ENCODE measurements around the gene SNAP25. TPM values are rescaled to one million over a fixed set of nuclear protein-coding genes. Genes with fewer than 3 reads are reported as not detected.

Gene SNAP25
- total RNA-seq, 1 experiment from 2014 or later: 1.2 TPM

DNA sequence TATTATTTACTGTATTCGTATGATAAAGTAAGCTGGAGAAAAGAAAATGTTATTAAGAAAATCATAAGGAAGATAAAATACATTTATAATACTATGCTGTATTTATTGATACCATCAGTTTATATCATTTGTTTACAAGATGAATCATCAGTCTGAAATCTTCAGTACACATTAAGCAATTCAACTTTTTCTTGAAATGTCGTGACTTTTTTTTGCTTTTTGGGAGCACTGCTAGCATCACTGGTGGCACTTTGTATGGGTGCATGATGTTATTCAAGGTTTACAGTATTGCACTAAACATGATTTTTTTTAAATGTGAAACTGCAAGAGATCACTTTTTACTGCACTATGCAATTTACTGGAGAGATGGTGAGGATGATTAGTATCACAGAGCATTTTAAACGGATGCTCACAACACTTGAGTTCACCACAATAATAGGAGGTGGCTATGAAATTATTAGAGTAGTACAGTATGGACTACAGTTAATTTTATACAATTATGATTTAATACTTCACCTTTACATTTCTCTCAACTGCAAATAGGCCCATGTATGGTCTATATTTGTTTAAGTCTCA, 85.9 kb downstream of the SNAP25 start:
- no peak for DNase-seq (ENCODE audit: low spot score)

DNA sequence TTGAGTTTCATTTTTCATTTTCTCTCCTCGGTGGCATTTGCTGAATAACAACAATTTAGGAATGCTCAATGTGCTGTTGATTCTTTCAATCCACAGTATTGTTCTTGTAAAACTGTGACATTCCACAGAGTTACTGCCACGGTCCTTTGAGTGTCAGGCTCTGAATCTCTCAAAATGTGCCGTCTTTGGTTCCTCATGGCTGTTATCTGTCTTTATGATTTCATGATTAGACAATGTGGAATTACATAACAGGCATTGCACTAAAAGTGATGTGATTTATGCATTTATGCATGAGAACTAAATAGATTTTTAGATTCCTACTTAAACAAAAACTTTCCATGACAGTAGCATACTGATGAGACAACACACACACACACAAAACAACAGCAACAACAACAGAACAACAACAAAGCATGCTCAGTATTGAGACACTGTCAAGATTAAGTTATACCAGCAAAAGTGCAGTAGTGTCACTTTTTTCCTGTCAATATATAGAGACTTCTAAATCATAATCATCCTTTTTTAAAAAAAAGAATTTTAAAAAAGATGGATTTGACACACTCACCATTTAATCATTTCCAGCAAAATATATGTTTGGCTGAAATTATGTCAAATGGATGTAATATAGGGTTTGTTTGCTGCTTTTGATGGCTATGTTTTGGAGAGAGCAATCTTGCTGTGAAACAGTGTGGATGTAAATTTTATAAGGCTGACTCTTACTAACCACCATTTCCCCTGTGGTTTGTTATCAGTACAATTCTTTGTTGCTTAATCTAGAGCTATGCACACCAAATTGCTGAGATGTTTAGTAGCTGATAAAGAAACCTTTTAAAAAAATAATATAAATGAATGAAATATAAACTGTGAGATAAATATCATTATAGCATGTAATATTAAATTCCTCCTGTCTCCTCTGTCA, 88.1 kb downstream of the SNAP25 start:
- peak; percentile 75 for DNase-seq (ENCODE audit: low spot score)

DNA sequence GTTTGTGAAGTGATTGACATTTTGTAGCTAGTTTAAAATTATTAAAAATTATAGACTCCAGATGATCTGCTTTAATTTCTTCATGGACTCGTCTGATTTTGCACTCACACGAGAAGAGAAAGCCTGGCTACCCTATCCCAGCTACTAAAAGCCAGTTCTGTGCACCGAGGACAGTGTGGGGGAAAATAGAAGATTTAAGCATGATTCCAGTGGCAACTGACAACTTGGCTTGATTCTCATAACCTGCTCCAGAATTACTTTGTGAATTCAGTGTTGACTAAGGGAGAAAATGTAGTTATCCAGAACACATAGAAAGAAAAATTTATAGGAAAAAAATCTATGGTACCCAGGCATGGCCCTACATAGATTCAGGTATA, 88.7 kb downstream of the SNAP25 start:
- DNase-seq (ENCODE audit: low spot score): peak; percentile 23

DNA sequence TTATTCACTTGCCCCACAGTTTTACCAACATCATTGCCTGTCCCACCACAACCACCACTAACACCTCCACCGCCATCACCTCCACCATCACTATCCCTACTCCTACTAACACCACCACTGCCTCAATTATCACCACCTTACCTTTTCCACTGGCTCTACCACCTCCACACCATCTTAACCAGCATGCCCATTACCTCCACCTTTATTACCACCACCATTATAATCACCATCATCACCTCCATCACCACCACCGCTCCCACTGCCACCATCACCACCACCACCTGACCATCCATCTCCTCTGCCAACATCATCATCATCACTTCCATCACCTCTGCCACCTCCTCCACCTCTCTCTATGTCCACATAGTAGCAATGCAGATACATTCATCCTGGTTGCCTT, 90.0 kb downstream of the SNAP25 start:
- no peak for DNase-seq (ENCODE audit: low spot score)

DNA sequence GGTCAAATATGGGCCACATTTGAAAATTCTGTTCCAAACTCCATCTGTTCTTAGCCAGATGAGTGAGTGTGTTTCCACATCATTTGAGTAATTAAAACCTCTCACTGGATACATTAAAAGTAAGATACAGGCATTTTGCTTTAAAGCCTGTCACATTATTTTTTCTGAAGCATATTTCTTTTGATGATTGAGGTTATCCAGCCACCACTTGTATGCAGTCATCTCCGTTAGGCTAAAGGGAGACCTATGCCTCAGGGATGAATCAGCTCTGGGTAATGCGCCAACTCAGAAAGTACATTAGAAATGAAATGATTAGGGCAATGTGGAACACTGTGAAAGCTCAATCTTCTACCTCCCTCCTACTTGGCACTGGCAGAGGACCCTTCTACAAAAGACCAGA, 90.7 kb downstream of the SNAP25 start:
- peak; percentile 78 for DNase-seq (ENCODE audit: low spot score)

DNA sequence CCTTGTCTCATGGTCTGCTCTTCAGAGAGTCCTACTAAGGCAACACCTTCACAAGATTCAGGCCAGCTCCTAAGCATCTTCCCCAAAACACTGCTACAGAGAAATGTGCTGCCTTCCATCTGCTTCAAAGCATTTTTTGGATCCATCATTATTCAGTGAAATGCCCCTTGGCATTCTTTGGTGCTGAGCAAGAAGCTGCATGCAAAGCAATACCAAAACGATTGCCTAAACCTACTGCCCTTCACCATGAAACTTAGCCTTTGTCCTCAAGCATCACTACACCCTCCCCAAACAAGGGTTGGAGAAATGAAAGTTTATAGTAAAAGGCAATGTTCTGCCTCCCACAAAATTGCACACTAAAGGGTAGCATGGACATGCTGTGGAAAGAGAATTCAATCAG, 93.5 kb downstream of the SNAP25 start:
- DNase-seq (ENCODE audit: low spot score): no peak

DNA sequence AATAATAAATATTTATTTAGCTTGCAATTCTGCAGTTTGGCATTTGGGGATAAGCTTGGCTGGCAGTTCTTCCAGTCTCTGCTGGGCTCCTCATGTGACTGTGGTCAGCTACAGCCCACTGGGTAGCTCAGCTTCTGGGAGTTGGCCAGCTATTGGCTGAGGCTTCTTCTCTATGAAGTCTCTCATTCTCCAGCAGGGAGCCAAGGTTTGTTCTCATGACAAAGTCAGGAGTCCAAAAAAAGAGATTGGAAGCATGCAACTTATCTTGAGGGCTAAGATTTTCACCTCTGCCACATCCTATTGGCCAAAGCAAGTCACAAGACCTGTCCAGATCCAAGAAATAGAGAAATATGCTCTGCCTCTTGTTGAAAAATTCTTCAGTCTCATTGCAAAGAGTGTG, 94.6 kb downstream of the SNAP25 start:
- no peak for DNase-seq (ENCODE audit: low spot score)

DNA sequence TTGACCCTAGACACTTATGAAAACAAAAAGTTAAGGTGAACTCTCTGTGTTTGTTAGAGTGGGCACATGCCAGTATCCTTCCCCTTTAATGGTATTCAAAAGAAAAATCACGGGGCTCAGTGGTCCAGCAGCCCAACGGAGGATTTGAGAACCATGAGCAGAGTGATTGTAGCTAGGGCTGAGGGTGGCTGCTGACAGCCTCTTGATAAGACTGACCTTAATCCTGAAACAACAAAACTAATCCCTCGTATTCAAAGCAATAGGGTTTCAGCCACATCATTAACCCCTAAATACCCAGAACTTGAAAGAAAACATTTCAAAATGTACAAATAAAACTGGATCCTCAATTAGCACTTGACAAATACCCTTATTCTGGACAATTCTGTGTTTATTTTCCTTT, 95.1 kb downstream of the SNAP25 start:
- no peak for DNase-seq (ENCODE audit: low spot score)

DNA sequence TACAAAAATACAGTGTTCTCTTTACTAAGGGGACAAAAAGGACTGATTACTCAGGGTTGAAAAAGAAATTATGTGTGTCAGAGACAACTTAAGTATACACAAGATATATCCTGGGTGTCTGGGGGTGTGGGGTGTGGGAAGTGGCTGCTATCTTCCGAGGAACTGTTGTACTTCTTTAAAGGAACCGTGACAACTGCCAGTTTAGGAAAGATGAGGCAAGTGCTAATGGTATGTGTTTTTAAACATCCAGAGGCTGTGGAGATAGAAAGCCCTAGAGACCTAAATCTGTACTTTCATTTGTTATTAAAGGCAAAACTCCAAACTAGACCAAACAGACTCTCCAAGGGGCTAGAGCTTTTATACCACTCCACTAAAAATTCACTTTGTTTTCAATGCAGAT, 95.6 kb downstream of the SNAP25 start:
- DNase-seq (ENCODE audit: low spot score): no peak

DNA sequence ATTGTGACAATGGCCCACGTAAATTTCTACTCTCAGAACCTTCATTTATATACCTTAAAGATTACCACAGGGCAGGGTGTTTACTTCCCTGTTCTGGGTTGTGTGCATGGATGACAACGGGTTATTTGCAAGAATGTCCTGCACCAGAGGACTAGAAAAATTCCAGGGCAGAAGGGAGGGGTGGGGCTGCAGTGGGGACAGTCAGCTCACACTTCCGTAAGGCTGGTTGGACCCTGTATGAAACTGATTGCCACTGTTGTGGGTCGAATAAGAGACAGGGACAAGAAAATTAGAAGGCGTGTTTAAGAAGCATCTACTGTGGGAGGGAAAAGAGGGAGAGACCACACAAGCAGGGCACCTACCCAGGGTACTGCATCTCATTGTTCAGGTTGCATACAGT, 96.5 kb downstream of the SNAP25 start:
- no peak for DNase-seq (ENCODE audit: low spot score)

DNA sequence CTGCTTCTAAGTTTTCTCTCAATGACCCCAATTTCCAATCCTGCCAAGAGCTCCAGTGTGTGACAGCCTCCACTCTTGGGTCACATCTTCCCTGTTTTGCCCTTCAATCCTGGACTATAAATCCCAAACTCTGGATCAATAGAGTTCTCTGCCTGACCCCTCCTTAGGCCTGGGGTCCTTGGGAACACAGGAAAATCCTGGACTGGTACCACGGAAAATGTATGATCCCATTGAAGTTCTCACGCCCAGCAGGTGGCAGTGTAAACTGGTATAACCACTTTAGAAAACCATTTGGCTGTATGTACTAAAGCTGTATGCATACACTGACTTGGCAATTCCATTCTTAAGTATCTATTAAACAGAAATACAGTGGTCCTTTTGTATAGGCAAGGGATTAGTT, 98.0 kb downstream of the SNAP25 start:
- DNase-seq (ENCODE audit: low spot score): no peak

DNA sequence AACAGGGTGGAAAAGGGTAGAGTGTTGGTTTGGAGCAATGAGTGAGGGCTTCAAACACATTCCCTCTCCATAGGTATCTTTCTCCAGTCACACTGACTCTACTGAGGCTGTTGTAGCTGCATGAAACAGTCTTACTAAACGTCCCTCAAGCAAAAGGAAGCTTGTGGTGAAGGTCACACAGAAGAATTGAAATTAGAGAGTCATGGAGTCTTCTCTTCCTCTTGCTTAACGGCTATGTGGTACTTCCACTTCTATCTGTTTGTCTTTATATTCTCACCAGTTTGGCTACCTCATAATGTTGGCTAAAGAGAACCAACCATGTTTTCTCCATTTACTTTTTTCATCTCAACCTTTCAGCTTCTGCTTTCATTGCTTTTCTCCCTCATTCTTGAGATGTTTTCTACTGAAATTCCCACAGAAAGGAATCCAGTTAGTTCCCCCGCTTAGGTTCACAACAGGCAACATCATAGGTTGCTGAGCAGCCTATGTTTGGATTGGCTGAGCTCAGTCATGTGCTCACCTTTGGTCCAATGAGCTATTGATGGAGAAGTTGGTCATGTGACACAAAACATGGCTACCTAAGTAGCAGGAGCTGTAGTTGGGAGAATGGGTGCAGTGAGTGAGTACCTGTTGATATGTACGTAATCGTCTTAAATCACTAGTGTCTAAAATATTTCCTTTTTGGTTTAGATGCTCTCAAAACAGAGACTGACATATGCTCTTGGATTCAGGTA, 99.8 kb downstream of the SNAP25 start:
- no peak for DNase-seq (ENCODE audit: low spot score)

DNA sequence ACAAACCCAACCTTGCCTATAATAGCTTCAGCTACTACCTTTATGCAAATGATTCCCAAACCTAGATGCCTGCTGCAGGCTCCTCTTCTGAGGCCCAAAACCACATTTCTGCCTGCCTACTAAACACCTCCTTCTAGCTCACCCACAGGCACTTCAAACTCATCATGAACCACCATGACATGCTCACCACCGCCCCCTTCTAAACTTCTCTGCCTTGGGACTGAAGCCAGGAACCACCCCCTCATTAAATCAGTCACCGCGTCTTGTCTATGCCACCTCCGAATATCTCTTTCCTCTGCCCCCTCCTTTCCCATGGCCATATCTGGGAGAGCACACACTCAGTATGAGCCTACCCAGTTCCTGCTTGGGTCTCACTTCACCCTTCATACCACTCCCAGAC, 101.2 kb downstream of the SNAP25 start:
- no peak for DNase-seq (ENCODE audit: low spot score)

DNA sequence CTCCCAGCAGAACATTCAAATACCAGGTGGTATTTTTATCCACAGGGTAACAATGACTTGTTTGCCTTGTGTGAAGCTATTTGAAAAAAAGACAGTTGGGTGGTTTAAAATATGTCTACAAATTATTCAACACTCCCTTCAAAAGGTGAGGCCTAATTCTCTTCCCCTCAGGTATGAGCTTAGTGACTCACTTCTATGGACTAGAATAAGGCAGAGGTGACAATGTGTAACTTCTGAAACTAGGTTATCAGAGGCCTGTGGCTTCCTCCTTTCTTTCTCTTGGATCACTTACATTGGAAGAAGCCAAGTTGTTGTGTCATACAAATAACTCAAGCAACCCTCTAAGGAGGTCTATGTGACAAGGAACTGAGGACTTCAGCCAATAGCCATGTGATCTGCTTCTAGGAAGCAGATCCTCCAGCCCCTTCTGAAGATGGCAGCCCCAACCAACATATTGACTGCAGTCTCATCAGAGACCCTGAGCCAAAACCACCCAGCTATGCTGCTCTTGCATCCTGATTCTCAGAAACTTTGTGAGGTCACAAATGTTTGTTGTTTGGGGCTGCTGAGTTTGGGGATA, 102.6 kb downstream of the SNAP25 start:
- DNase-seq (ENCODE audit: low spot score): no peak

DNA sequence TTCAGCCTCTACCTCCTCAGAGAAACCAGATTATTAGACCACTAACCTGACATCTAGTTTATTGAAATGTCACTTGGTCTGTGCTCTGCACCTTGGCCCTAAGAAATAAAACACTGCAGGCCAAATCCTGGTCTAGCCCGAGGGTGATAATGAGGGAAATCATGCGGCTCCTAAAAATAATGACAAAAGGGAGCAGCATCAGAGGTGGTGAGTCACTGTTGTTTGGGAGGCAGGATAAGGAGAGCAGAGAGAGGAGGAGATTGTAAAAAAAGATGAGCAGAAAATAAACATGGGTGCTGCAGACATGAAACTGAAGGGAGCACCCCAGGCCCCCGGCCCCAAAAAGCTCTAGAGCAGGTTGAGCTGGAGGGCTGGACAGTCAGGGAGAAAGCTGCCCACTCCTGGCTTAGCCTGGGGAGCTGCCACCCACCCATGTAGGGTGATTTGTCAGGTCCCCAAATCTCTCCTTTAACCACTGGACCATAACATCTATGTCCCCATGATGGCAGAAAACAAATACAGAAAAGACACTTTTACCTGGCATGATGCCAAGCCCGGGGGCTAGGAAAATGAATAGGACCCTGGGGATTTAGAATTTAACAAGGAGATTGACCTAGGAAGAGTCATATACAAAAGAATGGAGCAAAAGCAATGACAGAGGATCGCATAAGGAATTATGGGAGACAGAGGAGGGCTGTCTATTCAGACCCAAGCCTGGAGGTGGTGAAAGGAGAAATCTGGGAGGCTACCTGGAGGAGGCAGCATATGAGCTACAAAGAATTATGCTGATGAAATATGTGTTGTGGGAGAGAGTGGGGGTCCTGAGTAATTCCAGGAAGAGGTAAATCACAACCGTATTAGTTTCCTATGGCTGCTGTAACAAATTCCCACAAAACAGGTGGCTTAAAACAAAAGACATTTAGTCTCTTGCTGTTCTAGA, 103.7 kb downstream of the SNAP25 start:
- DNase-seq (ENCODE audit: low spot score): no peak

DNA sequence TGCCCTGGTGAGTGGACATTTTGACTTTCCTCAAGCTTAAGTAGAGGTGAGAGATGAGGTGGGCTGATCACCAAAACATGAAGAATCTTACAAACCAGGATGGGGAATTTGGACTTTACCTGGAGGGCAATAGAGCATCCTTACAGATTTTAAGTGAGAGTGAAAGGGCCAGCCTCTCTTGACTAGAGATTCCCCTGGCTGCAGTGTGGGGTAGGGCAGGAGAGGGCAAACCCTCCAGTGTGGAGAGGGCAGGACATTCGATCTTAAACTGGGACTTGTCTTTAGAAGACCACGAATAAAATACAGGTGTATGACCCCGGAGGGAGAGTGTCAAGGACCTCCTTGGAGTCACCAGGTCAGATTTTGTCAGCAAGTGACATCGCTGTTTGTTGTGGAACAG, 105.1 kb downstream of the SNAP25 start:
- no peak for DNase-seq (ENCODE audit: low spot score)

DNA sequence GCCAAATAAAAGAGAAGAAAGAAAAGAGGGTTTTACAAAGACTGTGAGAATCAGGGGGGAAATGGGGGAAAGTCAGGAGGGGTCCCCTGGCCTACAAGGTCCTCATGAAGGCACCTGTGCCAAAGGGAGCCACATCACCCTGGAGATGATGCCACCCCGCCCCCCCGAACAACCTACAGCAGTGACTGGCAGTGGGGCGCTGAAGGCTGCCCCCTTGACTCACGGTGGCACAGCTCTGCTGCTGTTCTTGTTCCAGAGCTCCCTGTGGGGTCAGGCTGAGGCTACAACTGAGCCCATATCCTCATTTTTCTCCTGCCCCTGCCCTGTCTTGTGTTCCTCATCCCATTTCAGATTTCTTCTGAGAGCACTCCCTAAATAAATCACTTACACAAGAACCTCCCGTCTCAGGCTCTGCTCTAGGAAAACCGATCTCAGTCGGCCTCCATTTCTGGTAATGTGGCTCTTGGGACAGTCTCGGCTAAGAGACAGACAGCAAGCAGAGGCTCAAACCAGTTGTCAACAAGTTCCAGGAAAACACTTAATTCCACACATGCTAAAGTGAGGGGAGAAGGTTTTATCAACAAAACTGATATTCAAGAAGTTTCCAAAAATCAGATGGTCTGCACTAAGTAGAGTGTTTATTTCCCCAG, 105.7 kb downstream of the SNAP25 start:
- DNase-seq (ENCODE audit: low spot score): no peak

DNA sequence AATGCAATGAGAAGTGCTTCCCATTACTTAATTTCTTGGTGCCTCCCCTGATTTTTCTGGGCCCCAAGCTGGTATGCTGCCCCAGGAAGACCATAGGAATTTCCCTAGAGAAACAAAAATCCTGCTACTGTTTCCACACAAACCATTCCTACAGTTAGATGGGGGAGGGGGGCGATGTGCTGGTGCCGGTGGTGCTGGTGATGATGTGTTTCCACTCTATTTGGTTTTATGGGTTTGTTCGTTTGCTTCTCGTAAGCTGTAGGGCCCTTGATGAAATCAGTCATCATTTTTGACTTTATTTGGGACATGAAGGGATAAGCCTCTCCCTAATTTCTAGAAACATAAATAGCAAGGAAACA, 110.2 kb downstream of the SNAP25 start:
- DNase-seq (ENCODE audit: low spot score): no peak

DNA sequence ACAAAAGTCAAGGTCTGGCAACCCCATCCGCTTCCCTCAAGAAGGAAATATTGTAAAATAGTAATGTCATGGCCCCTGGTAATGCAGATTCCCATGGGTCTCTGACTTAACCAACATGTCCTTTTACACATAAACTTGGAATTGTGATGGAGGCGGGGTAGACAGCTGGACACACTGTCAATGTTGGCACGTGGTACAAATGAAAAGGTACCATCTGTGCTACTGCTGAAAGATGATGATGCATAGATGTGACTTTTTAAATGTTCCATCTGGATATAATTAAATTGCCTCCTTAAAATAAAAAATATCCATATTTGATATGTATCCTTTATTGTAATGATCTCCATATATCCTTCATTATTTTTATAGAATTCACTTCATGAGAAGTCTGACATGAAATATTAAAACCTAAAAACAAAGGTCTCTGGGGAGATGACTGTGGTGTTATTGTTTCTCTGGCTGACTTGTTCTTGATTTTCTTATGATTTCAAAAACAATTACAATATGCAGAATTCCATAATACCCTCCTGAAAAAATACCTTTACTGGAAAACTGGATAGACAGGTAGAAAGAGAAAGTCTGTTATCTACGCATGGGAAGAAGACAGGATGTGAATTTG, 110.9 kb downstream of the SNAP25 start:
- DNase-seq (ENCODE audit: low spot score): no peak

DNA sequence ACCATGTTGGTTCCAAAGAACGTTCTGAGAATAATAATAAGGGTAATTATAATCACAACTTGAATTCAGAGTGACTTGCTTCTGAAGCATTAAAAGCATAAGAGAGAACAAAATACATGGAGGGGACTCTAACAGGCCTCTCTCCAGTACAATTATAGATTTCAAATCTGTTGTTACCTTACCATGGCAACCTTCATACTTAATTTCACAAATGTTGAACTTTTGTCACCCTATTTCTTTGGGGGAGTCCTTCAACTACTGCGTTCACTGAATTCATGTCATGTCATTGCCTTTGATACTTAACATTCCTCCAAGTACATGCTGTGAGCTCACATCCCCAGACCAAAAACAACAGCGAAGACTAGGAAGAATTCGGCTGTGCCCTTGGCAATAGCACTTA, 111.4 kb downstream of the SNAP25 start:
- DNase-seq (ENCODE audit: low spot score): no peak
